NB4 (cell line): Measurements from ENCODE around the gene RFXANK.

Experiments
- CTCF ChIP-seq: IDR thresholded peaks from one replicate; pipeline ENCODE4 v1.5.1; 2012; ENCODE audit warnings: low read depth, low read length
- TF ChIP-seq, protein P1 (sequence below): IDR thresholded peaks from 2 replicates; pipeline ENCODE4 v1.6.1; 2011; ENCODE audit warnings: low read depth, low read length

GRCh38 chr19:19218911-19219310, 26.9 kb downstream of the RFXANK start:
- TF ChIP-seq CTCF, result no peak
- TF ChIP-seq, protein P1, sequence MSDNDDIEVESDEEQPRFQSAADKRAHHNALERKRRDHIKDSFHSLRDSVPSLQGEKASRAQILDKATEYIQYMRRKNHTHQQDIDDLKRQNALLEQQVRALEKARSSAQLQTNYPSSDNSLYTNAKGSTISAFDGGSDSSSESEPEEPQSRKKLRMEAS, result no peak
